Calu3 (cell line): ENCODE measurements around the gene ADCY5. TPM values are rescaled to one million over a fixed set of nuclear protein-coding genes. Genes with fewer than 3 reads are reported as not detected.

Experiments used
- Bru-seq: library from RNA; stranded (reverse); fragments of 400-500 nt; gene quantifications from one replicate; lab custom pipeline; 2021; lab: Mats Ljungman, UMichigan
- BruChase-seq, 2 experiments: library from RNA; stranded (reverse); fragments of 400-500 nt; gene quantifications; one replicate each; lab custom pipeline; 2021; lab: Mats Ljungman, UMichigan
- BruUV-seq: library from RNA; stranded (reverse); fragments of 400-500 nt; replicated peaks from 2 replicates; lab custom pipeline; 2021; lab: Mats Ljungman, UMichigan
- CTCF ChIA-PET: fragments of 300-600 bp; sonication (Branson Sonifier 250); formaldehyde crosslinking; loops from one replicate; lab custom pipeline; 2022; ENCODE audit warnings: antibody characterized with exemption; lab: Charles Lee
- DNase-seq: peaks from one replicate; pipeline ENCODE4 v3.0.0; 2022
- H3K27ac Mint-ChIP-seq: one replicate; pipeline ENCODE4 v1.8.0; 2022; ENCODE audit warnings: mixed read lengths; ENCODE audit not compliant: unreplicated experiment
- H3K27me3 Mint-ChIP-seq: one replicate; pipeline ENCODE4 v1.8.0; 2022; ENCODE audit warnings: mixed read lengths; ENCODE audit not compliant: unreplicated experiment
- H3K36me3 Mint-ChIP-seq: one replicate; pipeline ENCODE4 v1.8.0; 2022; ENCODE audit warnings: mild to moderate bottlenecking, moderate library complexity, mixed read lengths; ENCODE audit not compliant: insufficient read depth, unreplicated experiment
- H3K4me1 Mint-ChIP-seq: one replicate; pipeline ENCODE4 v1.8.0; 2022; ENCODE audit warnings: mild to moderate bottlenecking, low read depth, mixed read lengths; ENCODE audit not compliant: unreplicated experiment
- H3K4me3 Mint-ChIP-seq: one replicate; pipeline ENCODE4 v1.8.0; 2022; ENCODE audit warnings: mild to moderate bottlenecking, low read depth, moderate library complexity, mixed read lengths; ENCODE audit not compliant: unreplicated experiment
- H3K9me3 Mint-ChIP-seq: one replicate; pipeline ENCODE4 v1.8.0; 2022; ENCODE audit warnings: low read depth, mixed read lengths; ENCODE audit not compliant: unreplicated experiment
- CTCF ChIP-seq: fragments of 200-600 bp; IDR thresholded peaks from one replicate; pipeline ENCODE4 v1.8.0; 2022; ENCODE audit warnings: antibody characterized with exemption; ENCODE audit not compliant: unreplicated experiment
- intact Hi-C: fragments of 100-400 bp; cut with micrococcal nuclease; formaldehyde crosslinking; loops from one replicate; pipeline ENCODE4 v1.10.0; 2022; ENCODE audit not compliant: unreplicated experiment
- long read RNA-seq: library from polyadenylated mRNA; stranded (forward); transcript quantifications from one replicate; pipeline ENCODE4 v2.0.0, GENCODE V29; 2022
- total RNA-seq: library from RNA; stranded (reverse); gene quantifications from 2 replicates; pipeline ENCODE4 v1.2.3, GENCODE V29; 2022

ADCY5 gene
- total RNA-seq, result 2.5 and 3.6 TPM in 2 replicates
- percentile 33 among the genes with signal in this experiment for Bru-seq, nascent RNA
- percentile 18 among the genes with signal in this experiment for BruChase-seq, experiment 1, labeled RNA remaining after a 6-hour chase
- BruChase-seq, experiment 2, labeled RNA remaining after a 2-hour chase, result percentile 16 among the genes with signal in this experiment
- long read RNA-seq, full-length matches to known transcripts, result 1 of 1 reads
- long read RNA-seq, partial matches to known transcripts, result 0 of 1 reads
- long read RNA-seq, other reads (novel, unspliced or antisense), result 0 of 1 reads

GRCh38 chr3:123448536-123449101 is at the start of gene ADCY5:
Gene ADCY5, minus strand, starts transcription at chr3:123449090. Its CDS starts 545 bp downstream, at chr3:123448545.
- intact Hi-C loops, result no loop called here
- no TSS peak for BruUV-seq
- CTCF ChIA-PET, result interaction anchor here (0.6 to 1.1 kb wide), 2 partner anchors 39 to 290 kb away, joined by 3 to 6 read pairs; no protein-coding TSS in a partner anchor
- Mint-ChIP-seq H3K36me3 (peaks cover 10% of the 10 kb centered on the region), H3K9me3 (no peaks in the 10 kb centered on the region), H3K4me3 (peak within 1 kb of the TSS; percentile 68), H3K27ac (no peak within 1 kb of the TSS), H3K4me1 (peaks cover 7% of the 10 kb centered on the region), H3K27me3 (peaks cover 71% of the 10 kb centered on the region)
- TF ChIP-seq CTCF, result no peak
- DNase-seq, result peak; percentile 19

GRCh38 chr3:123493912-123494311 is 45.0 kb upstream of the ADCY5 start:
- no TSS peak for BruUV-seq
- Mint-ChIP-seq H3K4me1 (no peaks in the 10 kb centered on the region), H3K9me3 (no peaks in the 10 kb centered on the region), H3K27me3 (no peaks in the 10 kb centered on the region), H3K27ac (no peak overlapping the region), H3K36me3 (no peaks in the 10 kb centered on the region), H3K4me3 (no peak overlapping the region)
- intact Hi-C loops, result no loop called here
- DNase-seq, result no peak
- TF ChIP-seq CTCF, result no peak
- CTCF ChIA-PET, result no interaction called here

GRCh38 chr3:123491966-123492587 is 43.2 kb upstream of the ADCY5 start:
- Mint-ChIP-seq H3K9me3 (no peaks in the 10 kb centered on the region), H3K4me1 (no peaks in the 10 kb centered on the region), H3K4me3 (no peak overlapping the region), H3K36me3 (no peaks in the 10 kb centered on the region), H3K27me3 (no peaks in the 10 kb centered on the region), H3K27ac (no peak overlapping the region)
- no peak for TF ChIP-seq CTCF
- intact Hi-C loops, result no loop called here
- CTCF ChIA-PET, result no interaction called here
- no peak for DNase-seq
- no TSS peak for BruUV-seq

GRCh38 chr3:123489400-123490004 is 40.6 kb upstream of the ADCY5 start:
- Mint-ChIP-seq H3K27ac (no peak overlapping the region), H3K36me3 (no peaks in the 10 kb centered on the region), H3K9me3 (no peaks in the 10 kb centered on the region), H3K4me3 (no peak overlapping the region), H3K27me3 (no peaks in the 10 kb centered on the region), H3K4me1 (no peaks in the 10 kb centered on the region)
- peak; percentile 76 for TF ChIP-seq CTCF
- BruUV-seq, result no TSS peak
- intact Hi-C loops, result loop anchor here (1.0 to 5.0 kb wide), 2 partner anchors 142 to 160 kb away; no protein-coding TSS in a partner anchor
- peak; percentile 78 for DNase-seq
- CTCF ChIA-PET, result interaction anchor here (0.6 to 1.2 kb wide), 5 partner anchors 32 to 204 kb away, joined by 3 to 14 read pairs (median 4); no protein-coding TSS in a partner anchor
